HG03159 (cell line): ENCODE measurements around the gene PPP1R3E.
"Not testable (repeated sequence)": the region's sequence is repeated elsewhere in the genome, so short reads cannot be mapped to it uniquely, and the experiment has no call there.

Experiments used
- ATAC-seq: cut with Tn5 transposase; IDR thresholded peaks from one replicate; pipeline ENCODE4 v1.9.1; 2021; ENCODE audit warnings: mild to moderate bottlenecking, moderate library complexity; ENCODE audit not compliant: unreplicated experiment

Gene PPP1R3E

GRCh38 chr14:23297611-23298277 is 4.9 kb downstream of the PPP1R3E start:
- no peak for ATAC-seq

GRCh38 chr14:23297096-23297495 is 5.6 kb downstream of the PPP1R3E start:
- ATAC-seq = no peak

GRCh38 chr14:23296012-23296777 is 6.5 kb downstream of the PPP1R3E start:
- no peak for ATAC-seq

GRCh38 chr14:23294734-23295561 is 7.7 kb downstream of the PPP1R3E start:
- ATAC-seq = no peak

GRCh38 chr14:23286902-23287479 is 15.7 kb downstream of the PPP1R3E start:
- no peak for ATAC-seq

GRCh38 chr14:23286020-23286901 is 16.4 kb downstream of the PPP1R3E start, which contains the start of gene HOMEZ:
TSS of gene HOMEZ (minus strand) at chr14:23286132. CDS start at chr14:23285952, 180 bp downstream.
- ATAC-seq = peak; percentile 97

- ATAC-seq = peak; percentile 23
Observed at GRCh38 chr14:23285530-23286019, 17.1 kb downstream of the PPP1R3E start.

GRCh38 chr14:23284654-23285529 is 17.8 kb downstream of the PPP1R3E start:
- no peak for ATAC-seq

GRCh38 chr14:23281247-23281646 is 21.4 kb downstream of the PPP1R3E start:
- no peak for ATAC-seq

- not testable (repeated sequence) for ATAC-seq
Observed at GRCh38 chr14:23277928-23278327, 24.7 kb downstream of the PPP1R3E start.

- no peak for ATAC-seq
Observed at GRCh38 chr14:23277189-23277588, 25.5 kb downstream of the PPP1R3E start.

- ATAC-seq = no peak
Observed at GRCh38 chr14:23275412-23275811, 27.2 kb downstream of the PPP1R3E start.

- no peak for ATAC-seq
Observed at GRCh38 chr14:23269193-23269592, 33.5 kb downstream of the PPP1R3E start.

- not testable (repeated sequence) for ATAC-seq
Observed at GRCh38 chr14:23260849-23261248, 41.8 kb downstream of the PPP1R3E start.

- no peak for ATAC-seq
Observed at GRCh38 chr14:23259426-23259825, 43.2 kb downstream of the PPP1R3E start.

- ATAC-seq = no peak
Observed at GRCh38 chr14:23258256-23258655, 44.4 kb downstream of the PPP1R3E start.

GRCh38 chr14:23252420-23253333 is 50.0 kb downstream of the PPP1R3E start:
- ATAC-seq = no peak

GRCh38 chr14:23252006-23252405 is 50.7 kb downstream of the PPP1R3E start:
- ATAC-seq = no peak
